ENCODE data around the gene F11R. TPM values are rescaled to one million over a fixed set of nuclear protein-coding genes. Genes with fewer than 3 reads are reported as not detected.
"Not testable (repeated sequence)": the region's sequence is repeated elsewhere in the genome, so short reads cannot be mapped to it uniquely, and the experiment has no call there.

F11R gene
- total RNA-seq, 3 donors from 2014 or later (not counting 1 experiment from before 2014, with no cell fraction given), result 27.8 to 34.6 (median 30.2) TPM

- ATAC-seq (peak; percentile 56 to 70 (median 68)), DNase-seq (peak in 1 of 2 donors; percentile 71)
- intact Hi-C loops (cut with micrococcal nuclease), result loop anchor here (5.0 kb wide), 1 partner anchor 100 kb away; the partner anchor contains the start of gene KLHDC9
- TF ChIP-seq, protein P1, sequence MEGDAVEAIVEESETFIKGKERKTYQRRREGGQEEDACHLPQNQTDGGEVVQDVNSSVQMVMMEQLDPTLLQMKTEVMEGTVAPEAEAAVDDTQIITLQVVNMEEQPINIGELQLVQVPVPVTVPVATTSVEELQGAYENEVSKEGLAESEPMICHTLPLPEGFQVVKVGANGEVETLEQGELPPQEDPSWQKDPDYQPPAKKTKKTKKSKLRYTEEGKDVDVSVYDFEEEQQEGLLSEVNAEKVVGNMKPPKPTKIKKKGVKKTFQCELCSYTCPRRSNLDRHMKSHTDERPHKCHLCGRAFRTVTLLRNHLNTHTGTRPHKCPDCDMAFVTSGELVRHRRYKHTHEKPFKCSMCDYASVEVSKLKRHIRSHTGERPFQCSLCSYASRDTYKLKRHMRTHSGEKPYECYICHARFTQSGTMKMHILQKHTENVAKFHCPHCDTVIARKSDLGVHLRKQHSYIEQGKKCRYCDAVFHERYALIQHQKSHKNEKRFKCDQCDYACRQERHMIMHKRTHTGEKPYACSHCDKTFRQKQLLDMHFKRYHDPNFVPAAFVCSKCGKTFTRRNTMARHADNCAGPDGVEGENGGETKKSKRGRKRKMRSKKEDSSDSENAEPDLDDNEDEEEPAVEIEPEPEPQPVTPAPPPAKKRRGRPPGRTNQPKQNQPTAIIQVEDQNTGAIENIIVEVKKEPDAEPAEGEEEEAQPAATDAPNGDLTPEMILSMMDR (IDR thresholded peaks at IDR 0.05), result no peak
- Histone ChIP-seq H3K27ac (ENCODE audit: low read length) (no peak overlapping the region), H3K9me3 (ENCODE audit: control insufficient read depth, insufficient read depth, low read length) (no peaks in the 10 kb centered on the region), H3K4me1 (ENCODE audit: control insufficient read depth, insufficient read depth, low read length) (no peaks in the 10 kb centered on the region), H3K36me3 (ENCODE audit: control insufficient read depth, insufficient read depth, low read length) (peaks cover 23% of the 10 kb centered on the region), H3K4me3 (ENCODE audit: low read length) (no peak overlapping the region), H3K27me3 (ENCODE audit: control insufficient read depth, insufficient read depth, low read length) (no peaks in the 10 kb centered on the region)
- Mint-ChIP-seq H3K9me3 (no peaks in the 10 kb centered on the region), H3K27me3 (ENCODE audit: low read depth in 2 of 2) (no peaks in the 10 kb centered on the region), H3K4me1 (peaks cover 0 to 6% of the 10 kb centered on the region in 2 donors), H3K27ac (peak overlapping the region in 1 of 2 donors; percentile 45), H3K4me3 (no peak overlapping the region), H3K36me3 (no peaks in the 10 kb centered on the region)
- 68% methylated on average over 1 of the region's 1 CpG for WGBS (ENCODE audit: insufficient coverage)
Measured at GRCh38 chr1:160997323-160998038, 23.5 kb downstream of the F11R start.

DNA sequence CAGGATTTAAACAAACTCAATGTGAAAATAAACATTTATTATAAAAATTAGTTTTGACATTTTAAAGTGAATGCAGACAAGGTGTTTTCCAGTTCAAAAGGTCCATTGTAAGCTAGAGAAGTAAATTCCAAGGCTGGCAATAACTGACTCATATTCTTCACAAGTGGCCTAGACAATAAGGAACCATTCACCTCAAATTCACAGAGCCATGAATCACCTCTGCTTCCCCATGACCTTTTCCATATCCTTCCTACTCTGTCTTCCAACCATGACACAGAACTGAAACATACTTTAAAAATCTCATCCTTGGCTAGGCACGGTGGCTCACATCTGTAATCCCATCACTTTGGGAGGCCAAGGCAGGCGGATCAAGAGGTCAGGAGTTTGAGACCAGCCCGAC lies 24.8 kb downstream of the F11R start:
- no peak overlapping the region for H3K27ac Mint-ChIP-seq
- DNase-seq, result no peak
- H3K4me3 ChIP-seq (ENCODE audit: low read length), result no peak overlapping the region
- no peaks in the 10 kb centered on the region for H3K4me1 ChIP-seq (ENCODE audit: control insufficient read depth, insufficient read depth, low read length)
- intact Hi-C loops (cut with micrococcal nuclease), result loop anchor here (5.0 kb wide), 1 partner anchor 101 kb away; the partner anchor contains the start of gene KLHDC9
- H3K27me3 Mint-ChIP-seq (ENCODE audit: low read depth in 2 of 2), result no peaks in the 10 kb centered on the region
- H3K36me3 Mint-ChIP-seq, result no peaks in the 10 kb centered on the region
- H3K9me3 ChIP-seq (ENCODE audit: control insufficient read depth, insufficient read depth, low read length), result no peaks in the 10 kb centered on the region
- peaks cover 23% of the 10 kb centered on the region for H3K36me3 ChIP-seq (ENCODE audit: control insufficient read depth, insufficient read depth, low read length)
- no peak overlapping the region for H3K27ac ChIP-seq (ENCODE audit: low read length)
- no peak for ATAC-seq
- no peaks in the 10 kb centered on the region for H3K9me3 Mint-ChIP-seq
- TF ChIP-seq, protein P1 (IDR thresholded peaks at IDR 0.05), result no peak
- H3K4me1 Mint-ChIP-seq, result peaks cover 0 to 6% of the 10 kb centered on the region in 2 donors
- 98% methylated on average over 3 of the region's 3 CpGs for WGBS (ENCODE audit: insufficient coverage)
- no peak overlapping the region for H3K4me3 Mint-ChIP-seq
- H3K27me3 ChIP-seq (ENCODE audit: control insufficient read depth, insufficient read depth, low read length), result no peaks in the 10 kb centered on the region

DNA sequence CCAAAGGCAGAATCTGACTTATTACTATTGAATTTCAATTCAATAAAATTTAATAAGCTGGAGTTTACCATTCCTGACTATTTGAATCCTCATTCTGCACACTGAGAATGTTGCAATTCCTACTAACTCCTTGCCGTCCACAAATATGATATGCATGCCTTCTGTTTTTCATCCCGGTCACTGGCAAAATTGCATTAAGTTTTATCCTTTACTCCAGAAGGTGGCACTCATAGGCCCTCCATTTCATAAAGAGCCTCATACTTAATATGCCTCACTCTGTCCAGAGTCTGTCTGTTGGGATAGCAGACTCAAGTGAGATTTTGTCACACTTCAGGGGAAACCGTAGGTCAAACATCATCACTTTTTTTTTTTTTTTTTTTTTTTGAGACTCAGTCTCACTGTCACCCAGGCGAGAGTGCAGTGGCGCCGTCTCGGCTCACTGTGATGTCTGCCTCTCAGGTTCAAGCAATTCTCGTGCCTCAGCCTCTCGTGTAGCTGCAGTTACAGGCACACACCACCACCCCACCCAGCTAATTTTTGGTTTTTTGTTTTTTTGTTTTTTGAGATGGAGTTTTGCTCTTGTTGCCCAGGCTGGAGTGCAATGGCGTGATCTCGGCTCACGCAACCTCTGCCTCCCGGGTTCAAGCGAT lies 27.3 kb downstream of the F11R start:
- H3K27me3 ChIP-seq (ENCODE audit: control insufficient read depth, insufficient read depth, low read length), result no peaks in the 10 kb centered on the region
- Mint-ChIP-seq H3K27me3 (ENCODE audit: low read depth in 2 of 2) (no peaks in the 10 kb centered on the region), H3K27ac (no peak overlapping the region), H3K36me3 (no peaks in the 10 kb centered on the region), H3K4me3 (no peak overlapping the region), H3K4me1 (peaks cover 0 to 6% of the 10 kb centered on the region in 2 donors), H3K9me3 (no peaks in the 10 kb centered on the region)
- peaks cover 2% of the 10 kb centered on the region for H3K36me3 ChIP-seq (ENCODE audit: control insufficient read depth, insufficient read depth, low read length)
- peak in 1 of 2 donors; percentile 32 for DNase-seq
- no peaks in the 10 kb centered on the region for H3K9me3 ChIP-seq (ENCODE audit: control insufficient read depth, insufficient read depth, low read length)
- WGBS (ENCODE audit: insufficient coverage), result 83% methylated on average over 14 of the region's 14 CpGs
- no peak overlapping the region for H3K27ac ChIP-seq (ENCODE audit: low read length)
- H3K4me3 ChIP-seq (ENCODE audit: low read length), result no peak overlapping the region
- TF ChIP-seq, protein P1 (IDR thresholded peaks at IDR 0.05), result no peak
- intact Hi-C loops (cut with micrococcal nuclease), result no loop called here
- ATAC-seq, result peak in 1 of 3 donors; percentile 36
- peaks cover 7% of the 10 kb centered on the region for H3K4me1 ChIP-seq (ENCODE audit: control insufficient read depth, insufficient read depth, low read length)

DNA sequence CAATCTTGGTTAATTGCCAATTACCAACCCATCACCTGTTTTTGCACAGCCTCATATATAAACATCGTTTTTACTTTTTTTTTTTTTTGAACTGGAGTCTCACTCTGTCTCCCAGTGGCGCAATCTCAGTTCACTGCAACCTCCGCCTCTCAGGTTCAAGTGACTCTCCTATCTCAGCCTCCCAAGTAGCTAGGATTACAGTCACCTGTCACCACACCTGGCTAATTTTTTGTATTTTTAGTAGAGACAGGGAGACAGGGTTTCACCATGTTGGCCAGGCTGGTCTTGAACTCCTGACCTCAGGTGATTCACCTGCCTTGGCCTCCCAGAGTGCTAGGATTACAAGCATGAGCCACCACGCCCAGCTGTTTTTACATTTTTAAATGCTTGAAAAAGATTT lies 28.9 kb downstream of the F11R start:
- H3K27ac ChIP-seq (ENCODE audit: low read length); H3K27me3 Mint-ChIP-seq (ENCODE audit: low read depth in 2 of 2); H3K4me1 ChIP-seq (ENCODE audit: control insufficient read depth, insufficient read depth, low read length); H3K9me3 ChIP-seq (ENCODE audit: control insufficient read depth, insufficient read depth, low read length); H3K4me3 ChIP-seq (ENCODE audit: low read length); ATAC-seq; H3K27ac Mint-ChIP-seq; H3K36me3 ChIP-seq (ENCODE audit: control insufficient read depth, insufficient read depth, low read length); H3K4me3 Mint-ChIP-seq; intact Hi-C loops (cut with micrococcal nuclease); H3K4me1 Mint-ChIP-seq; H3K36me3 Mint-ChIP-seq; DNase-seq; H3K9me3 Mint-ChIP-seq; H3K27me3 ChIP-seq (ENCODE audit: control insufficient read depth, insufficient read depth, low read length): not testable (repeated sequence)
- WGBS (ENCODE audit: insufficient coverage), result 90% methylated on average over 4 of the region's 4 CpGs

Measured in natural killer cell (primary cell).